Vagina (tissue), 2 donors: ENCODE measurements around the gene CMTM3.
A peak's percentile ranks its signal among the peaks of the same experiment; 100 is the strongest.

Experiments
- CTCF ChIP-seq, 3 experiments: fragments of 450-650 bp in 2 of 3; fragments of 200-600 bp in 1 of 3; sonication (generic) in 1 of 3; IDR thresholded peaks; one replicate each; pipeline ENCODE4 v1.5.1; 2017 to 2019; ENCODE audit warnings: antibody characterized with exemption in 3 of 3, mild to moderate bottlenecking in 2 of 3, moderate library complexity in 2 of 3
- POLR2A ChIP-seq, 2 donors: fragments of 450-650 bp; IDR thresholded peaks; one replicate each; pipeline ENCODE4 v1.6.1; 2017; ENCODE audit warnings: antibody characterized with exemption in 2 of 2, mild to moderate bottlenecking in 2 of 2, moderate library complexity in 2 of 2
- POLR2AphosphoS5 ChIP-seq, 2 donors: sonication (generic); formaldehyde crosslinking; IDR thresholded peaks; one replicate each; pipeline ENCODE4 v1.9.0; 2017; ENCODE audit warnings: antibody characterized with exemption in 2 of 2, mild to moderate bottlenecking in 2 of 2, low read depth in 1 of 2; ENCODE audit not compliant: insufficient read depth in 1 of 2

DNA sequence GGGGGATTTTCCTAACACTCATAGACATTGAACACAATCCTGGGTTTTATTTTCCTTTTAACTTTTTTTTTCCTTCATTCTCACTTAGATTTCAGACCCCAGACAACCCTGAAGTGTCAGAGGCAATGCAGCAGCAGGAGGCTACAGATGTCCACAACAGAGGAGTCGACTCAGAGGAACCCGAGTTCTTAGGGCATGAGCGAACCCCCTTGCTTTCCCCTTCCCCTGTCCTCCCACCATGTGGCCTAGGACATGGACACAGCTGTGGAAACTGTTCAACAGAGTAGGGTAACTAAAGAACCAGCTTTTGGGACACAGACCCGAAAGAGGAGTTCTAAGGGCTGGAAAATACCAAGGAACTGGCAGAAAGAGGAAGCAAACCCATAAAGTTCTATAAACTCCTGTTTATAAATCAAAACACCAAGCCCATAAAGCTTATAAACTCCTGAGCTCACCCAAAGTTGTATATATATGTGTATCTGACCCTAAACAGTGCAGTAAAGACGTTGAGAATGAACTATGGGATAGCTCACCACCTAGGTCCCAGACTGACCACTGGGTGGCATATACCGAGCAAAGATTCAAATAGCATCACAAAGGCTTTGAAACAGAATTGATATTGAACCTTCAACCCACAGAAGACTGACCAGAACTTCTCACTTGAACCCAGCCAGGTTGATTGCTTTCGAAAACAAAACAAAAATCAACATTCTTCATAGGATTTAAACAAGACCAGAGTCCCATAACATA lies 58.1 kb downstream of the CMTM3 start:
- TF ChIP-seq CTCF (IDR thresholded peaks at IDR 0.05): peak in 1 of 3 experiments; percentile 28
- no peak for TF ChIP-seq POLR2A (IDR thresholded peaks at IDR 0.05)
- no peak for TF ChIP-seq POLR2AphosphoS5 (IDR thresholded peaks at IDR 0.05; ENCODE audit: insufficient read depth in 1 of 2, low read depth in 1 of 2)
